ENCODE results near the gene CNNM4.

The CNNM4 gene

GRCh38 chr2:96861074-96861473 is 100.4 kb downstream of the CNNM4 start:
- DNase-seq: peak; percentile 1

Data from CD4-positive, alpha-beta T cell treated with Interleukin-17A for 4 hours (primary cell).